HPDE6-E6E7 (cell line): ENCODE measurements around the gene YBX3.

Experiments
- DNase-seq: peaks from one replicate; pipeline ENCODE4 v3.0.0; 2011; ENCODE audit warnings: missing footprints; ENCODE audit errors: extremely low spot score

YBX3 gene

DNA sequence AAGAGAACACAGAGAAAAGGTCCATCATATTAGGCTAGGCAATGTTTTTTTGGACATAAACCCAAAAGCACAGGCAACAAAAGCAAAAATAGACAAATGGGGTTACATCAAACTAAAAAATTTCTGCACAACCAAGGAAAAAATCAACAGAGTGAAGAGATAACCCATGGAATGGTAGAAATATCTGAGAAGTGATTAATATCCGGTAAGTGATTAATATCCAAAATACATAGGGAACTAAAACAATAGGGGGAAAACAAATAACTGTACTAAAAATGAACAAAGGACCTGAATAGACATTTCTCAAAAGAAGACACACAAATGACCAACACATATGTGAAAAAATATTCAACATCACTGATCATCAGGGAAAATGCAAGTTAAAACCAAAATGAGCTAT, 53.6 kb downstream of the YBX3 start:
- DNase-seq: no peak

DNA sequence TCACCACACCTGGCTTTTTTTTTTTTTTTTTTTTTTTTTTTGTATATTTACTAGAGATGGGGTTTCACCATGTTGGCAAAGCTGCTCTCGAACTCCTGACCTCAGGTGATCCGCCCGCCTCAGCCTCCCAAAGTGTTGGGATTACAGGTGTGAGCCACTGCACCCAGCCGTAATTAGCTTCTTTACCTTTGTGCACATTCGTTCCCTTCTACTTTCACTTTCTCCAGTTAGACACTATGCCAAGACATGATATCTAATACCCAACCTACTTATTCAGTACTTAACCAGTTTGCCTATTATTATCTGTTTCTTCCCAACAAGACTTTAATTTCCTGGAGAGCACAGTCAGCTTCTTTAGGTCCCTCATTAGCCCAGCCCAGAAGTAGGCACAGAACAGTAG, 54.6 kb downstream of the YBX3 start:
- DNase-seq: peak; percentile 13

DNA sequence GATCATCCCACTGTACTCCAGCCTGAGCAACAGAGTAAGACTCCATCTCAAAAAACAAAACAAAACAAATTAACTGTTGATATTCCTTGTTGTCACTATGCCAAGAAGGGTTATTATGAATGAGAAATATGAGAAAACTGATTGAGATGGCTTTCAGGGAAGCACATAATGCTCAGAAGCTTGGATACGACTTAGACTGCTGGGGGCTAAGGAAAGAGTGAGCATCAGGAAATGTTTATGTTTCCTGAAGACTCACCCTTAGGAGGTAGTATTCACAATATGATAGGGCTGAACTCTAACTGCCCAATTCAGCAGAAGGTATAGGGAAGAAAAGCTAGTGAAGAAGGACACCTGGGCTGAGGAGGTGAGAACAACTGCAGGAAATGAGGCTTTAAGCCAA, 55.5 kb downstream of the YBX3 start:
- DNase-seq: no peak

DNA sequence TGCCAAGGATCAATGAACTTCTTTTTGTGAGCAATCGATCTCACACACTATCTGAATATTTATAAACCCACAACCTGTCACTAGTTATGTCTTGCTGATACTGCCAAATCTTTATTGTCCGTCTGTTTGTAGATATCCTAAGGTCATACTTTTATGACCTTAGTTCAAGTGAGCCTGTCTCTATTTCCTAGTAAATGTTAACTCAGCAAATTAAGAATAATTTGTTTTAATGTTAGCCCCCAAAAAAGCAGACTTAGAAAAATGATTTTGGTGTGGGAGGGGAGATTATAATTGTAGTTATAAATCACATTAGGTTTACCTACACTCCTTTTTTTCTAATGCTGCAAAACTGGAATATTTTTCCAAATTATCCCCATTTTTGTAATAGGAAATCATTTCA, 58.6 kb downstream of the YBX3 start:
- DNase-seq: no peak

DNA sequence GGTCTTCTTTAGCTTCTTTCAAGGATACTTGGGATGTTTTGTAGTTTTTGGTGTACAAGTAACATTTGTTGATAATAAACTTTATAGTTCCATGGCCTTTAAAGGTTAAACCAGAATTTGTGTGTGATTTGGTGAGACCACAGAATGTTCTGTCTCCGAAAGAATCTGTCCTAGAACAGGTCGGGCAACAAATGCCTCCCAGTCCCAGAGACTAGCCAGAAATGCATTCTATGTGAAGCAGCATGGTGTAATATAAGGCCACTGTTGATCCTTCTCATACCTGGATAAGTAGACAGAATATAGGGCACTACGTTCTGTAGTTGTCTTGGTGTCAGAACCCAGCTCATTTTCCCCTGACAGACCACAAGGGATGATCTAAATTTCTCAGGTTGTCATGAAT, 59.3 kb downstream of the YBX3 start:
- no peak for DNase-seq

DNA sequence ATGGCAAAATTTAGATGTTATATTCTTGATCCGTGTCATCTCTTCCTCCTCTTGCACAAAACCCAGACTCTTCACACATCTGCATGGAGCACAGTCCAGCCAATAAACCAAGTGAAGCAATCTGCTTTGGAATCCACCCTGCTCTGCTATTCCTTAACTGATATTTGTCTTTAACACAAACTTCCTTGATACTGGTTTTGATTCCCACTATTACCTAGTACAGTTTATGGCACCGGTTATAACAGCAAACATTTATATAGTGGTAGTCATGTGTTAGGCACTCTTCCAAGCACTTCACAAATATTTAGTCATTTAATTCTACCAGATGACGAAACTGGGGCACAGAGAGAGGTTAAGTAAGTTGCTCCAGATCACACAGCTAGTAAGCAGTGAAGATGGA, 61.8 kb downstream of the YBX3 start:
- DNase-seq: no peak

DNA sequence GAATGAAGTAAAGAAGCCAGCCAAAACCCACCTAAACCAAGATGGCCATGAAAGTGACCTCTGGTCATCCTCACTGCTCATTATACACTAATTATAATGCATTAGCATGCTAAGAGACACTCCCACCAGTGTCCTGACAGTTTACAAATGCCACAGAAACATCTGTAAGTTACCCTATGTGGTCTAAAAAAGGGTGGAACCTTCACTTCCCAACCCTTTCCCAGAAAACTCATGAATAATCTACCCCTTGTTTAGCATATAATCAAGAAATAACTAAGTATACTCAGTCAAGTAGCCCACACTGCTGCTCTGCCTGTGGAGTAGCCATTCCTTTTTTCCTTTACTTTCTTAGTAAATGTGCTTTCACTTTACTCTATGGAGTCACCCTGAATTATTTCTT, 69.1 kb downstream of the YBX3 start:
- no peak for DNase-seq

DNA sequence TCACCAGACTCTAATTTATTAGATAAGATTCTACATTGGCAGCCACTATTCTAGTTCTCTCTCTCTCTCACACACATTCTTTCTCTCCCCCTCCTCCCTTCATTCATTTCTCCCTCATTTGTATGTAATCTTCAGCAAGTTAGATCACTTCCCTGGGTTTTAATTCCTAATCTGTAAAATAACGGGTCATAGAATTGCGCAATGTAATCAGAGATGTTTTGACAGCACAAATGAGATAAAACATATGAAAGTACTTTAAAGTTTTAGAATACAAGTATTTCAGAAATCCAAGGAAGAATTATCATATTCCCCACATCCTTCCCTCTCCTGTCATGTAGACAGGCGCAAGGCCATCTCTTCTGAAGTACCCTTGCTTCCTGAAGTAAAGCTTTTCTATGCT, 70.9 kb downstream of the YBX3 start:
- DNase-seq: no peak
